ENCODE results near the gene ANGPT4. TPM values are rescaled to one million over a fixed set of nuclear protein-coding genes. Genes with fewer than 3 reads are reported as not detected.

The ANGPT4 gene, protein sequence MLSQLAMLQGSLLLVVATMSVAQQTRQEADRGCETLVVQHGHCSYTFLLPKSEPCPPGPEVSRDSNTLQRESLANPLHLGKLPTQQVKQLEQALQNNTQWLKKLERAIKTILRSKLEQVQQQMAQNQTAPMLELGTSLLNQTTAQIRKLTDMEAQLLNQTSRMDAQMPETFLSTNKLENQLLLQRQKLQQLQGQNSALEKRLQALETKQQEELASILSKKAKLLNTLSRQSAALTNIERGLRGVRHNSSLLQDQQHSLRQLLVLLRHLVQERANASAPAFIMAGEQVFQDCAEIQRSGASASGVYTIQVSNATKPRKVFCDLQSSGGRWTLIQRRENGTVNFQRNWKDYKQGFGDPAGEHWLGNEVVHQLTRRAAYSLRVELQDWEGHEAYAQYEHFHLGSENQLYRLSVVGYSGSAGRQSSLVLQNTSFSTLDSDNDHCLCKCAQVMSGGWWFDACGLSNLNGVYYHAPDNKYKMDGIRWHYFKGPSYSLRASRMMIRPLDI
- total RNA-seq: under 1 TPM in 2 of 4 donors, not detected in 2; 0.06 to 0.12 TPM
- polyA plus RNA-seq: 0.14 TPM
- long read RNA-seq, donor 1: 0 reads
- long read RNA-seq, donor 2: 0 reads
- long read RNA-seq, donor 3: 0 reads
- long read RNA-seq, donor 4: 0 reads

DNA sequence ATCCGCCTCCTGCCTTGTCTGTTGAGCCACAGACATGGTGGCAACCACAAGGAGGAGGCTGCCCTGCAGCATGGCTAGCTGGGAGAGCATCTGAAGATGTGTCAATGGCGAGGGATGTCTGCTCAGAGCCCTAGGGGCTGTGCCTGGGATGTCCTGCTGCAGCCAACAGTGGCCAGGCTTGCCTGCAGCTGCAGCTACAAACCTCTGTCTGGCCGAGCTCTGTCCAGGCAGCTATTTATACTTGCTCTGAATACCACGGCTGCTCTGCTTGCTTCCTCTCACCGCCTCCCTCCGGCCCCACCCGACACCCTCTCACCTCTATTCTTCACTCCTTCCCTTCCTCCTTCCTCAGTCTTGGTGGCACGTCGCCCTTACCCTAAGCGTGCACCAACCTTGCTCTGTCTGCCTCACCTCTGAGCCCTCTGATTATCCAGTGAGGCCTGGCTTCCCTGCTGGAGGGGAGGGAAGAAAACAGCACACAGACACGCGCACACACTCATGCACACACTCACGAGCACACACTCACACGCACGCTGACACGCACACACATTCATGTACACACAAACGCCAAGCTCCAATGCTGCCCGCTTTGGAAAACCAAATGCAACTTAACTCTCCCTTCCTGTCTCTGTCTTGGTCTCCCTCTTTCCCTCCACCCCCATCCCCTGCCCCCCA, at the start of gene ANGPT4:
ANGPT4 (minus strand) TSS at position 210 of the 675 bp plus-strand sequence; CDS start at position 90, 120 bp downstream.
- ATAC-seq: peak in 1 of 2 donors; percentile 36
- 34% methylated on average over 18 of the region's 18 CpGs for WGBS

DNA sequence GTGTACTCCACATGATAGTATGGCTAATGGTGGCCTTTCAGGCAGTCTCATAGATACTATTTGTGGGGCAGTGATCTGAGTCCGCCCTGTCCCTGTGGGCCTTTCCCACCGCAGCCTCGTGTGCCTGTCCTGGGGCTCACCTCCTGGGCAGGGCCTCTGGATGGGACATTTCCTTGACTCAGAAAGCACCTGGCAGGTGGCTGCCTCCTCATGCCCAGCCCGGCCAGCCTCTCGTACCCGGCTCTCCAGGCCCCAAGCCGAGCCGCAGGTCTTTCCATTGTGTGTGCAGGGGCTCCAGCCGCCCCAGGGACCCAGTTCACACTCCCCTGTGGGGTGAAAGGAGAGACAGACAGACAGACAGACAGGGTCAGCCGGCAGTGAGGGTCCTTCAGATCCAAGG, 47.7 kb upstream of the ANGPT4 start:
- no peaks in the 10 kb centered on the region for H3K4me1 ChIP-seq (ENCODE audit: control insufficient read depth, insufficient read depth, low read length)
- no peaks in the 10 kb centered on the region for H3K27me3 ChIP-seq (ENCODE audit: control insufficient read depth, insufficient read depth)
- no peaks in the 10 kb centered on the region for H3K9me3 ChIP-seq (ENCODE audit: control insufficient read depth, low read length)
- H3K27ac ChIP-seq (ENCODE audit: low read length): no peak overlapping the region
- 85% methylated on average over 10 of the region's 10 CpGs for WGBS
- DNase-seq (no peak), ATAC-seq (no peak)
- no peak overlapping the region for H3K4me3 ChIP-seq (ENCODE audit: low read length)
- intact Hi-C loops (cut with DNase I): no loop called here

More for the DNA sequence above, at the start of gene ANGPT4:
- Histone ChIP-seq H3K4me3 (ENCODE audit: low read length) (no peak within 1 kb of the TSS), H3K9me3 (ENCODE audit: control insufficient read depth, low read length) (no peaks in the 10 kb centered on the region), H3K27ac (ENCODE audit: low read length) (no peak within 1 kb of the TSS), H3K4me1 (ENCODE audit: control insufficient read depth, insufficient read depth, low read length) (peaks cover 4% of the 10 kb centered on the region), H3K27me3 (ENCODE audit: control insufficient read depth, insufficient read depth) (no peaks in the 10 kb centered on the region)
- no peak for DNase-seq
- intact Hi-C loops (cut with DNase I): no loop called here

DNA sequence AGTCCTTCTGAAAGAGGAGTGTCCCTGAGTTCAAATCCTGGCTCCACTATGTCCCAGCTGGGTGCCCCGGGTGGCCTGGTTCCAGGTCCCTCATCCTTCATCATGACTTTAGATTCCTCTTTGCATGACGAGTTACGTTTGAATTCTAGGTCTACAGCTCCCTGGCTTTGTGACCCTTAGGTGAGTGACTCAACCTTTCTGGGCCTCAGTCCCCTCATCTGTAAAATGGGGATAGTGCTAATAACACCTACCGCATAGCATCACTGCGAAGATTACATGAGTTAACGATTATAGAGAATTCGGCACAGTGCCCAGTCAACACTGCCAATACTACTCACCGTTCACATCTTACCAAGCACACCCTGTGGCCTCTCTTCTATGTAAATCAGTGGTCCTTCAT, 46.5 kb upstream of the ANGPT4 start:
- Histone ChIP-seq H3K27ac (ENCODE audit: low read length) (no peak overlapping the region), H3K27me3 (ENCODE audit: control insufficient read depth, insufficient read depth) (no peaks in the 10 kb centered on the region), H3K9me3 (ENCODE audit: control insufficient read depth, low read length) (no peaks in the 10 kb centered on the region), H3K4me3 (ENCODE audit: low read length) (no peak overlapping the region), H3K4me1 (ENCODE audit: control insufficient read depth, insufficient read depth, low read length) (no peaks in the 10 kb centered on the region)
- intact Hi-C loops (cut with DNase I): no loop called here
- ATAC-seq: no peak
- 86% methylated on average over 8 of the region's 8 CpGs for whole genome bisulfite sequencing
- DNase-seq: no peak

DNA sequence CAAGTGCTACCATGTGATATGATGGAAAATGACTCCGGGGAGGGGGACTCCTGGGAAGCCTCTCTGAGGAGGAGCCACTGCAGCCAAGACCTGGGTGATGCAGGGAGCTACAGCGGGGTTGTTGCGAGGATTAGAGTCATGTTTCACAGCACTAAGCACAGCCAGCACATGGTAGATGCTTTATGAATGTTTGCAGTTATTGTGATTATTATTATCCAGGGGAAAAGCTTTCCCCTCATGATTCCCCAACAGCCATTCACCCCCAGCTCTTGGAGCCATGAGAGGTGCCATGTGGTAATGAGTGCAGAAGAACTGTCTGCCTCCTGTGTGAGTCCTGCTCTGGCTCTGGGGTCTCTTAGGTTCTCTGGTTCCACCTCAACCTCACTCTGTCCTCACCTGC, 46.1 kb upstream of the ANGPT4 start:
- Histone ChIP-seq H3K4me1 (ENCODE audit: control insufficient read depth, insufficient read depth, low read length) (no peaks in the 10 kb centered on the region), H3K4me3 (ENCODE audit: low read length) (no peak overlapping the region), H3K27ac (ENCODE audit: low read length) (no peak overlapping the region), H3K9me3 (ENCODE audit: control insufficient read depth, low read length) (no peaks in the 10 kb centered on the region), H3K27me3 (ENCODE audit: control insufficient read depth, insufficient read depth) (no peaks in the 10 kb centered on the region)
- ATAC-seq: no peak
- intact Hi-C loops (cut with DNase I): no loop called here
- DNase-seq: no peak
- WGBS: 64% methylated on average over 3 of the region's 3 CpGs

DNA sequence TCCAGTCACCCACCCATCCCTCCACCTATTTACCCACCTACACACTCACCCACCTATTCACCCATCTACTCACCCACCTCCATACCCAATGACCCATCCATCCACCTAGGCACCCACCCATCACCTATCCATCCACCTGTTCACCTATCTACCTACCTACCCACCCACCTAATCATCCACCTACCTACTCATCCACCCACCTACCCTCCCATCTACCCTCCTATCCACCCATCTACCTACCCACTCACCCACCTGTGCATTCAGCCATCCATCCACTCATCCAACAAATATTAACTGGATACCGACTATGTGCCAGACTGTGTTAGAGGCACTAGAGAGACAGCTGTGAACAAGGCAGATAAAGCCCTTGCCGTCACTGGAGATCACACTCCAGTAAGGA, 45.6 kb upstream of the ANGPT4 start:
- Histone ChIP-seq H3K4me3 (ENCODE audit: low read length) (no peak overlapping the region), H3K9me3 (ENCODE audit: control insufficient read depth, low read length) (no peaks in the 10 kb centered on the region), H3K27me3 (ENCODE audit: control insufficient read depth, insufficient read depth) (no peaks in the 10 kb centered on the region), H3K27ac (ENCODE audit: low read length) (no peak overlapping the region), H3K4me1 (ENCODE audit: control insufficient read depth, insufficient read depth, low read length) (no peaks in the 10 kb centered on the region)
- intact Hi-C loops (cut with DNase I): no loop called here
- DNase-seq (no peak), ATAC-seq (no peak)
- 25% methylated on average over 2 of the region's 2 CpGs for WGBS

DNA sequence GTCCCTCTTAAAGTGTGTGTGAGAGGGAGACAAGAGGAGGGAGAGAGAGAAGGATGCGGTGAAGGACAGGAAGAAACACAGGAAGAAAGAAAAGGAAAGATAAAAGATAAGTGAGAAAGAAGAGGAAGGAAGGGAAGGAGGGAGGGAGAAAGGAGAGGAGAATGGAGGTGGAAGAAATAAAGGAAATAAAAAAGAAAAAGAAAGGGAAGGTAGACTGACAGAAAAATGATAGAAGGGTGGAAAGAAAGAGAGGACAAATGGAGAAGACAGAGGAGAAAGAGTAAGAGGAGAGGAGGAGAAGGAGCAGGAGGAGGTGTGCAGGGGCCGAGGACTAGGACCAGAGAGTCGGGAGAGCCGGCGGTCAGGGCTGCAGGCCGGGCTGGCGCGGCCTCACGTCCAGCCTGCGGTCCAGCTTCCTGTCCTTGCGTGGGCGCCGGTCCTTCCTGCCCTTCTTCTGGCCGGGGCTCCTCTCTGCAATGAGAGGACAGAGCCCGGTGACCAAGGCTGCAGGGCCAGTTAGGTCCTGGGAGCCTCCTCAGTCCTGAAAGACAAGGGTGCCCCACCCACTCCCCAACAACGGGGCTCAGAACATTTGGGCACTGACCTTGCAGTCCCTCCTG, 44.0 kb upstream of the ANGPT4 start:
- H3K27ac ChIP-seq (ENCODE audit: low read length): no peak overlapping the region
- H3K9me3 ChIP-seq (ENCODE audit: control insufficient read depth, low read length): no peaks in the 10 kb centered on the region
- DNase-seq (no peak), ATAC-seq (no peak)
- 69% methylated on average over 16 of the region's 16 CpGs for WGBS
- intact Hi-C loops (cut with DNase I): loop anchor here in 1 of 4 donors (5.0 kb wide), 1 partner anchor 143 kb away; no protein-coding TSS in a partner anchor
- H3K27me3 ChIP-seq (ENCODE audit: control insufficient read depth, insufficient read depth): no peaks in the 10 kb centered on the region
- peaks cover 1% of the 10 kb centered on the region for H3K4me1 ChIP-seq (ENCODE audit: control insufficient read depth, insufficient read depth, low read length)
- no peak overlapping the region for H3K4me3 ChIP-seq (ENCODE audit: low read length)

DNA sequence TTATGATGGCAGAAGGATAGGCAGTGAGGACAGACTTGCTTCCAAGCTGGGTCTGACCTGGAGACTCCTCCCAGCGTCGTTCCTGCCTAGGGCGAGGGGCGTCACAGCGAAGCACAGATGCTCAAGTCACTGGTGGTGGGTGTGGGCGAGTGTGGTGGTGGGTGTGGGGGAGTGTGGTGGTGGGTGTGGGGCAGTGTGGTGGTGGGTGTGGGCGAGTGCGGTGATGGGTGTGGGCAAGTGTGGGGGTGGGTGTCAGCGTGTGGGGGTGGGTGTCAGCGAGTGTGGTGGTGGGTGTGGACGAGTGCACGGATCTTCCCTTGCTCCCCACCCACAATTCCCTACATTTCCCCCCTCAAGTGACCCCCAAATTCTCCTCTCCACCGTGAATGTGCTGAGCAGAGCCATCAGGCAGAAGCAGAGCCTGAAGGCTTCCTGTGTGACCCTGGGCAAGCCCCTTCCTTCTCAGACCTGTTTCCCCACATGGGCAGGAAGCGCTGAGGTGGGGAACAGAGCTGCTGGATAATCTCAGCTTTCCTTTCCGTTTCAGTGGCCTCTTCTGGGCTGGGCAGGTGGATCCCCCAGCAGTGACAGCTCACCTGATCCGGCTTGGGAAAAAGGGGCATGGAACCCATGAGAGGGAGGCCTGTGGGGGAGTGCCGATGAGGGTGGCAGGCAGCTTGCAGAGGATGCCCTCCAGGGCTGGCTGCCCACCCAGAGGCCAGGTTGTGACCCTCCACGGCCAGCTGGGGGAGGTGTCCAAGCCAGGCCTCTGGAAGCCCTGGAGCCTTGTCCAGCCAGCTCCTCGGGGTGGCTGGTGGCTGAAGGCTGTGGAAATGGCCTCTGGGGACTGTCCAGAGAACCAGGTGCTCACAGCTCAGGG, 43.0 kb upstream of the ANGPT4 start:
- H3K27ac ChIP-seq (ENCODE audit: low read length): no peak overlapping the region
- H3K9me3 ChIP-seq (ENCODE audit: control insufficient read depth, low read length): no peaks in the 10 kb centered on the region
- WGBS: 59% methylated on average over 19 of the region's 19 CpGs
- DNase-seq (no peak), ATAC-seq (no peak)
- H3K4me1 ChIP-seq (ENCODE audit: control insufficient read depth, insufficient read depth, low read length): peaks cover 1% of the 10 kb centered on the region
- intact Hi-C loops (cut with DNase I): loop anchor here in 1 of 4 donors (5.0 kb wide), 1 partner anchor 142 kb away; no protein-coding TSS in a partner anchor
- H3K4me3 ChIP-seq (ENCODE audit: low read length): no peak overlapping the region
- no peaks in the 10 kb centered on the region for H3K27me3 ChIP-seq (ENCODE audit: control insufficient read depth, insufficient read depth)

DNA sequence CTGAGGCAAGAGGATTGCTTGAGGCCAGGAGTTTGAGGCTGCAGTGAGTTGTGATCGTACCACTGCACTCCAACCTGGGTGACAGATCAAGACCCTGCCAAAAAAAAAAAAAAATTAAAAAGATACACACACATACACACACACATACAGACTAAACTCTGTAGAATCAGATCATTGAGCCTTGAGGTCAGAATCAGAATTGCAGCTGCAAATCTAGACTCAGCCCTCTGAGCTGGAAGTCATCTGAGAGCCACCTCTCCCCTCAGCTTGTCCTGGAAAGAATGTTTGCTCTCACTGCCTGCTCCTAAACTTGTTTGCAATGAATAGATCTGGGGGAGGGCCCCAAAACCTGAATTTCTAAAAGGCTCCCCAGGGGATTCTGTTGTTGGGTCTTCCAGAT, 41.4 kb upstream of the ANGPT4 start:
- ATAC-seq (no peak), DNase-seq (no peak)
- Histone ChIP-seq H3K27ac (ENCODE audit: low read length) (no peak overlapping the region), H3K4me3 (ENCODE audit: low read length) (no peak overlapping the region), H3K27me3 (ENCODE audit: control insufficient read depth, insufficient read depth) (no peaks in the 10 kb centered on the region), H3K9me3 (ENCODE audit: control insufficient read depth, low read length) (no peaks in the 10 kb centered on the region), H3K4me1 (ENCODE audit: control insufficient read depth, insufficient read depth, low read length) (peaks cover 1% of the 10 kb centered on the region)
- intact Hi-C loops (cut with DNase I): loop anchor here in 3 of 4 donors (2.0 to 5.0 kb wide), 3 partner anchors 139 to 141 kb away; no protein-coding TSS in a partner anchor
- 84% methylated on average over 1 of the region's 1 CpG for WGBS

DNA sequence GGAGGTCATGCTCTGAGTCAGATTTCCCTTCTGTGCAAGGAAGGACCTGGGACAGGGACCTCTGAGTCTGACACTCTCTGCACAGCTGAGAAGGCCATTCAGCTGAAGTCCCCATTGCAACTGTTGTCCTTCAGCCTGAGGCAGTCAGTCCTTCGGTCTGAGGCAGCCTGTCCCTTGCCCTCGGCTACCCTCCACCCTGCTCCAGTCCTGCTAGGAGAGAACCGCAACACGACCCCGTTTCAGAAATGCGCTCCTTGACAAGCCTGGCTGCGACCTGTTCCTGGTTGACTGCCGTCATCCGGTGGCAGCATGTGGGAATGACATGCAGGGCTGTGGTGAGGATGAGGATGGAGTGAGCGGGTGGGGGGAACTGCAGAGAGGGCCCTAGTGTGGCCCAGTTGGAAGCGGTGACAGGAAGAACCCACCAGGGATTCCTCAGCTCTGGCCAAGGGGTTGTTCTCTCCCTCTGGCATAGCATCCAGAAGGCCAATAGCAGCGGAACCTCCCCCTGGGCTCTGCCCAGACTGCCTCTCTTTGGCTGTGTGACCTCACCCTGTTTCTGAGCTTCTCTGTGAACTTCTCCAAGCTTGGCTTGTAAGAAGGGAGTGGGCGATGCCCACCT, 40.3 kb upstream of the ANGPT4 start:
- intact Hi-C loops (cut with DNase I): loop anchor here (1.0 to 5.0 kb wide), 4 partner anchors 138 to 140 kb away; no protein-coding TSS in a partner anchor
- H3K27me3 ChIP-seq (ENCODE audit: control insufficient read depth, insufficient read depth): no peaks in the 10 kb centered on the region
- DNase-seq (peak; percentile 57 to 87 (median 86)), ATAC-seq (peak; percentile 75 to 78)
- H3K4me1 ChIP-seq (ENCODE audit: control insufficient read depth, insufficient read depth, low read length): peaks cover 1% of the 10 kb centered on the region
- H3K9me3 ChIP-seq (ENCODE audit: control insufficient read depth, low read length): no peaks in the 10 kb centered on the region
- H3K4me3 ChIP-seq (ENCODE audit: low read length): no peak overlapping the region
- WGBS: 9% methylated on average over 13 of the region's 13 CpGs
- no peak overlapping the region for H3K27ac ChIP-seq (ENCODE audit: low read length)

DNA sequence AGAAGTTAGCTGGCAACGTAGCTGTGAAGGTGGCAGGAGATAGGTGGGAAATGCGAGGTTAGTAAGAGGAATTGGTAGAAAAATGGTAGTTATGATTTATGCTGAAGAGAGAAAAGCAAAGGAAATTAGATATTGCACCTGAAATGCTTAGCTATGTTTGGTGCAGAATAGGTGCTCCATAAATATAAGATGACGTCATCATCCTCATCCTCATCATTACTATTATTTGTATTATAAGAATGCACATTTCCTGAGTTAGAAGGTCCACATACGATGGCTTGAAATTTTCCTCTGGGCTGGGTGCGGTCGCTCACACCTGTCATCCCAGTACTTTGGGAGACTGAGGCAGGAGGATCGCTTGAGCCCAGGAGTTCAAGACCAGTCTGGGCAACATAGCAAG, 39.5 kb upstream of the ANGPT4 start:
- H3K27me3 ChIP-seq (ENCODE audit: control insufficient read depth, insufficient read depth): no peaks in the 10 kb centered on the region

More for the DNA sequence above, 39.5 kb upstream of the ANGPT4 start:
- intact Hi-C loops (cut with DNase I): loop anchor here (1.0 to 5.0 kb wide), 4 partner anchors 137 to 139 kb away; no protein-coding TSS in a partner anchor
- DNase-seq (no peak), ATAC-seq (no peak)
- peaks cover 1% of the 10 kb centered on the region for H3K4me1 ChIP-seq (ENCODE audit: control insufficient read depth, insufficient read depth, low read length)
- WGBS: 82% methylated on average over 7 of the region's 7 CpGs
- H3K27ac ChIP-seq (ENCODE audit: low read length): no peak overlapping the region
- no peaks in the 10 kb centered on the region for H3K9me3 ChIP-seq (ENCODE audit: control insufficient read depth, low read length)
- no peak overlapping the region for H3K4me3 ChIP-seq (ENCODE audit: low read length)
